ENCODE measurements around the gene CFH.
"Not testable (repeated sequence)": the region's sequence is repeated elsewhere in the genome, so short reads cannot be mapped to it uniquely, and the experiment has no call there.

- not testable (repeated sequence) for TF ChIP-seq CTCF, POLR2A (IDR thresholded peaks at IDR 0.05)
These were observed 139.4 kb downstream of the CFH start for GRCh38 chr1:196791252-196791651.
